ENCODE results near the gene CCDC82. TPM values are rescaled to one million over a fixed set of nuclear protein-coding genes. Genes with fewer than 3 reads are reported as not detected.

The CCDC82 gene
- polyA plus RNA-seq, 5 donors, result 43.8 to 83.1 (median 72.1) TPM

DNA sequence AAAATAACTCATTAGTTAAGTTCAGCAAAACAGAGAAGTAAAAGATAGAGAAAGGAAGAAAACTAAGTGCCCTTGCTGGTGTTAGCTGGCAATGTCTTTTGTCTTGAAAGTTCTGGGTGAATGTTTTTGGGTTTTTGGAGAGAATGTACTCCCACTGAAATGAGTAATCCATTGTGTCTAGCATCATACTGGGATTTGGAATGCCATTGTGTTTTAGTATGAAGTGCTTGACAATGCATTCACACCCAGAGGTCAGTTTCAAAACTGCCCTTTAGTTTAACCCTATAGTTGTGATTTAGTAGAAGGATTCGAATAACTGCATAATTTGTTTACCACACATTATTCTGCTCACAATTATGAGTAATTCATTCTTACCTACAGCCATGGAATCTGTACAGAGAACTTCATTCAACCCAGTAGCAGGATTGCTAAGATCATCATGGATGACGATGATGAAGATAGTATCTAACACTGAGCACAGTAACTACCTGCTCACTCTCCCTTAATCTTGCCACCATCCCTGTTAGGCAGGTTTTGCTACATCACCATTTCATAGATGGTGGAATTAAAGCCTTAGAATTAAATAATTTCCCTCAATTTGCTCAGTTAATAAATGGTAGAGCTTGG lies 80.6 kb downstream of the CCDC82 start:
- no peak for DNase-seq

- DNase-seq, result no peak
These were observed 82.0 kb downstream of the CCDC82 start for GRCh38 chr11:96307776-96308140.

DNA sequence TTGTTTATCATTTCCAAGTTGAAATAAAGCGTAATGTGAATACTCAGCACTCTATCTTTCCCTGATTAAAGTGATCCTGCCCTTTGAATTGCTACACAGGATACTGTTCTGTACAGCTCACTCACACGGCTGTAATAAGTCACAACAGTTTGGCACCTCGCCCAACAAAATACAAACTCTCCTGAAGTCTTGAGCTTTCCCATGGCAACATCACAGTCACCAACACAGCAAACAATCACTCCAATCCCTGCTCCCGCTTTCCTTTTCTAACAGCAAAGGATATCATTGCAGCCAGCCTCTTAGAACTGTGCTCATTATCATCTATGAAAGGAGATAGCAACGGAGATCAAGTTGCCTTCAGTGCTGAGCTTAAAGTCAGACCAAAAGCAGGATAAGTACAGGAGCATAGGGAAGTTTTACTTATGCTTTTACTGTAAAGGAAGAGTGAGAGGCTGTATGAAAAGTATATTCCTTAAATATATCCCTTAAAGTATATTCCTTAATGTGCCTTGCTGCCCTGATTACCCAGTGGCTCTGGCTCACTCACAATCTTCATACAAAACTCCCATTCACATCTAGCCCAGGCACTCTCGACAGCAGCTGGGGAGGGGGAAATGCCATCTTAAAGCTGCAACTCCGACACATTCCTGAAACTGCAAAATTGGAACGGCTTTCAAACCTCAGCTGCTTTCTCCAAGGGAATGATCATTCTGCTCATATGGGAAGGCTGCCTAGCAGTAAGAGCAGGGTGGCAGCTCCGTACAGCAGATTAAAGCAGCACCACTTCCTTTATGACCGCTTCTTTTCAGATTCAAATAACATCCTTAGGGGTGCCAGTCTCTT lies 82.6 kb downstream of the CCDC82 start:
- DNase-seq, result peak; percentile 95 to 97

- DNase-seq, result no peak
These were observed 83.1 kb downstream of the CCDC82 start for GRCh38 chr11:96306600-96306932.

DNA sequence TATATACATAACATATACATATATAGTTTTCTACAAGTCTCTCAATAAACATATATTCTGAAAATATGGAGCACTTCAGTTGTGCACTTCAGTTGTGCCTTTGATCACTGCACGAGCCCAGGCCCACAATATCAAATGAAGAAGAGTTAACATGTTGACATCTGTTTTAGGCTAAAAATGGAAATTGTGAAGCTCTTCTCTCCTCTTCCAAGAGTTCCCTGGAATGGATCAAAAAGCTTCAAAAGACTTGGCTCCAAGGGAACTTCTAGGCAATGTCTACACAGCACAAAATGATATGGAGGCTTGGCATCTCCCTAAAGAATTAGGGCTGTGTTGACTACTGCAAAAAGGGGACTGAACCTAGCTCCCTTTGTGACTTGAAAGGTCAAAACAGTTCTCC lies 83.6 kb downstream of the CCDC82 start:
- no peak for DNase-seq

- DNase-seq, result no peak
These were observed 85.7 kb downstream of the CCDC82 start for GRCh38 chr11:96303980-96304379.

DNA sequence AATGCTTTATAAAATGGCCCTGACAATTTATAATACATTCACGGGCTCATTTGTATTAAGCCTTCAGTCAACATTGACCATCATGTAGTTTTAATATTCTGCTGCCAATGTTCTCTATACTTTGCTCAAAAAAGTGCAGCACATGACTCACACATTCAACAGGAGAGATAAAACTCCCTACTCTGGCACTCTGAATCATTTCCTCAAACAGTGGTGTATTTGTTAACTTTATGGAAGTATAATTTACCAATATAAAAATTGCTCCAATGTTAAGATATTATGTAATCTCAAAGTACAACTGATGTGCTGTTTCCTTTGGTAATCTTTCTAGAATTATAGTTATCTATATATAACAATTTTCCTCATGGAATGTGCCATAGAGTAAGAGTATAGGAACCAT lies 86.6 kb downstream of the CCDC82 start:
- DNase-seq, result no peak

Other genes with a start within 250 kb of the CCDC82 start
- gene MAML2, start 46.7 kb downstream of the CCDC82 start, polyA plus RNA-seq (ENCODE audit: insufficient read depth in 1 of 5, insufficient read length in 5 of 5, low replicate concordance in 1 of 5), result 10 to 100 TPM; 24.0 to 44.9 (median 37.3) TPM
- 10 to 100 TPM; 21.4 to 31.2 (median 27.5) TPM for gene JRKL, start 101 bp upstream of the CCDC82 start, polyA plus RNA-seq (ENCODE audit: insufficient read depth in 1 of 5, insufficient read length in 5 of 5, low replicate concordance in 1 of 5)